Measurements from ENCODE around the gene ZNF423.

GRCh38 chr16:49781401-49781800 lies 74.5 kb downstream of the ZNF423 start:
- TF ChIP-seq CTCF (conservative IDR thresholded peaks at IDR 0.05; ENCODE audit: low read depth, low read length): no peak
- TF ChIP-seq EZH2 (IDR thresholded peaks at IDR 0.05; ENCODE audit: borderline replicate concordance, low read depth, low read length, poor library complexity, severe bottlenecking): no peak
